Endothelial cell of umbilical vein (primary cell): Measurements from ENCODE around the gene CORO6. TPM values are rescaled to one million over a fixed set of nuclear protein-coding genes. Genes with fewer than 3 reads are reported as not detected.

ENCODE experiments used
- BruUV-seq: library from RNA; stranded (reverse); fragments of 400-500 nt; replicated peaks from 2 replicates; lab custom pipeline; 2021; lab: Mats Ljungman, UMichigan
- CTCF ChIA-PET: fragments of 300-600, 350-600 bp; sonication (Branson Sonifier 250); formaldehyde crosslinking; loops from one replicate; lab custom pipeline; 2021; ENCODE audit warnings: antibody characterized with exemption, inconsistent platforms; lab: Charles Lee
- POLR2A ChIA-PET: fragments of 300-600, 350-600 bp; sonication (Branson Sonifier 250); formaldehyde crosslinking; loops from one replicate; lab custom pipeline; 2021; ENCODE audit warnings: antibody characterized with exemption, inconsistent platforms; lab: Charles Lee
- DNase-seq: peaks from one replicate; pipeline ENCODE4 v3.0.0-alpha.2; 2011; ENCODE audit warnings: low read depth, low spot score
- FAIRE-seq: peaks from 2 replicates; lab custom pipeline; 2011; peaks lifted over from hg19 to GRCh38; lab: Jason Lieb, UNC
- H2AFZ ChIP-seq: 2 replicates; pipeline ENCODE4 v1.6.0; 2012; ENCODE audit warnings: low read depth, low read length, control low read depth, inconsistent platforms
- H3K27ac ChIP-seq: 2 replicates; pipeline ENCODE4 v1.5.1; 2011; ENCODE audit warnings: low read depth, mild to moderate bottlenecking, control low read depth, low read length, moderate library complexity; ENCODE audit not compliant: insufficient read depth
- H3K27me3 ChIP-seq, 2 experiments: 2 replicates each; pipeline versions ENCODE4 v1.6.0 to v1.6.1; 2011; ENCODE audit warnings: low read length in 2 of 2, mixed read lengths in 1 of 2; ENCODE audit not compliant: control insufficient read depth in 2 of 2, insufficient read depth in 2 of 2
- H3K36me3 ChIP-seq, 2 experiments: 2 replicates in 1 of 2; 3 replicates in 1 of 2; pipeline ENCODE4 v1.5.1; 2011; ENCODE audit warnings: low read length in 2 of 2, mild to moderate bottlenecking in 1 of 2, moderate library complexity in 1 of 2; ENCODE audit not compliant: control insufficient read depth in 2 of 2, insufficient read depth in 2 of 2; ENCODE audit errors: extremely low read depth in 1 of 2
- H3K4me1 ChIP-seq: 3 replicates; pipeline ENCODE4 v1.5.1; 2011; ENCODE audit warnings: mild to moderate bottlenecking, low read length; ENCODE audit not compliant: control insufficient read depth, insufficient read depth; ENCODE audit errors: extremely low read depth
- H3K4me2 ChIP-seq: 2 replicates; pipeline ENCODE4 v1.6.1; 2011; ENCODE audit warnings: low read length, control low read depth, mixed read lengths; ENCODE audit not compliant: insufficient read depth
- H3K4me3 ChIP-seq, 3 experiments: fragments of 200-600 bp in 1 of 3; sonication (generic), shearing (Covaris generic) in 1 of 3; replicated peaks in 1 of 3; 2 replicates each; pipeline ENCODE4 v1.5.1; 2011 to 2016; ENCODE audit warnings: control low read depth in 3 of 3, low read length in 3 of 3, mild to moderate bottlenecking in 2 of 3, inconsistent platforms in 1 of 3, low read depth in 1 of 3, moderate library complexity in 1 of 3; ENCODE audit not compliant: insufficient read depth in 1 of 3
- H3K79me2 ChIP-seq: 2 replicates; pipeline ENCODE4 v1.6.0; 2012; ENCODE audit warnings: low read length, inconsistent platforms; ENCODE audit not compliant: control insufficient read depth, insufficient read depth
- H3K9ac ChIP-seq: replicated peaks from 2 replicates; pipeline ENCODE3; 2011; ENCODE audit warnings: low read length, control low read depth; ENCODE audit not compliant: insufficient read depth; ENCODE audit errors: extremely low read depth
- H3K9me1 ChIP-seq: replicated peaks from 3 replicates; pipeline ENCODE4 v1.6.0; 2011; ENCODE audit warnings: mild to moderate bottlenecking, low read length; ENCODE audit not compliant: control insufficient read depth, insufficient read depth; ENCODE audit errors: extremely low read depth
- H3K9me3 ChIP-seq: replicated peaks from 2 replicates; pipeline ENCODE4 v1.5.1; 2012; ENCODE audit warnings: low read length, inconsistent platforms; ENCODE audit not compliant: control insufficient read depth, insufficient read depth
- H4K20me1 ChIP-seq: replicated peaks from 2 replicates; pipeline ENCODE3; 2011; ENCODE audit warnings: mild to moderate bottlenecking, low read length; ENCODE audit not compliant: control insufficient read depth, insufficient read depth; ENCODE audit errors: extremely low read depth
- FOS ChIP-seq: IDR thresholded peaks from 2 replicates; pipeline ENCODE4 v1.6.1; 2011; ENCODE audit warnings: mild to moderate bottlenecking, low read length, moderate library complexity, borderline replicate concordance; ENCODE audit not compliant: insufficient read depth
- GATA2 ChIP-seq: IDR thresholded peaks from 2 replicates; pipeline ENCODE4 v1.7.0; 2011; ENCODE audit warnings: low read depth, mild to moderate bottlenecking, moderate library complexity, mixed read lengths, low read length; ENCODE audit not compliant: insufficient read length, insufficient read depth
- JUN ChIP-seq: IDR thresholded peaks from 2 replicates; pipeline ENCODE4 v1.6.1; 2011; ENCODE audit warnings: borderline replicate concordance, low read depth; ENCODE audit not compliant: insufficient read length, insufficient read depth
- MYC ChIP-seq: IDR thresholded peaks from one replicate; pipeline ENCODE4 v1.6.1; 2011; ENCODE audit warnings: mild to moderate bottlenecking, low read depth, low read length
- POLR2A ChIP-seq: IDR thresholded peaks from 2 replicates; pipeline ENCODE4 v1.6.1; 2012; ENCODE audit warnings: low read depth, mild to moderate bottlenecking, control low read depth, low read length
- POLR2AphosphoS5 ChIP-seq: IDR thresholded peaks from 2 replicates; pipeline ENCODE4 v1.6.1; 2012; ENCODE audit warnings: low read depth, mild to moderate bottlenecking, control low read depth, low read length, moderate library complexity; ENCODE audit not compliant: insufficient read depth
- dilution Hi-C: fragments of 300-500 bp; cut with MboI; formaldehyde crosslinking; loops from one replicate; pipeline ENCODE4 v1.15.0; 2019; ENCODE audit warnings: low sequenced_read_pairs; ENCODE audit not compliant: extremely low pct_ligation_motif_present
- intact Hi-C: fragments of 100-400 bp; cut with micrococcal nuclease; formaldehyde crosslinking; loops from one replicate; pipeline ENCODE4 v1.10.0; 2022
- polyA plus RNA-seq, 4 experiments: library from polyadenylated mRNA; depleted of rRNA in 3 of 4; stranded (reverse) in 3 of 4; unstranded in 1 of 4; fragments of >200 nt; gene quantifications; 2 replicates each; pipeline versions ENCODE4 v1.2.1 to v1.2.3, GENCODE V29; 2011 to 2012; ENCODE audit warnings: missing spikeins in 1 of 4
- total RNA-seq: library from RNA; stranded (reverse); gene quantifications from 2 replicates; pipeline ENCODE4 v1.2.3, GENCODE V29; 2021
- TF ChIP-seq, protein P1 (sequence below): IDR thresholded peaks from 2 replicates; pipeline ENCODE4 v1.6.1; 2011; ENCODE audit not compliant: insufficient read depth, insufficient read length
- TF ChIP-seq, protein P2 (sequence below), 2 donors: IDR thresholded peaks; 1 replicate in 1 of 2; 2 replicates in 1 of 2; pipeline ENCODE4 v1.5.1; 2011; ENCODE audit warnings: low read length in 2 of 2, mild to moderate bottlenecking in 2 of 2, moderate library complexity in 2 of 2, control low read depth in 1 of 2, inconsistent platforms in 1 of 2, low read depth in 1 of 2; ENCODE audit not compliant: insufficient read depth in 1 of 2; ENCODE audit errors: extremely low read depth in 1 of 2

The CORO6 gene
- total and polyA plus RNA-seq, 2 donors (not counting 3 experiments of a cell fraction or from before 2014, with no cell fraction given): 10.7 to 14.7 TPM

DNA sequence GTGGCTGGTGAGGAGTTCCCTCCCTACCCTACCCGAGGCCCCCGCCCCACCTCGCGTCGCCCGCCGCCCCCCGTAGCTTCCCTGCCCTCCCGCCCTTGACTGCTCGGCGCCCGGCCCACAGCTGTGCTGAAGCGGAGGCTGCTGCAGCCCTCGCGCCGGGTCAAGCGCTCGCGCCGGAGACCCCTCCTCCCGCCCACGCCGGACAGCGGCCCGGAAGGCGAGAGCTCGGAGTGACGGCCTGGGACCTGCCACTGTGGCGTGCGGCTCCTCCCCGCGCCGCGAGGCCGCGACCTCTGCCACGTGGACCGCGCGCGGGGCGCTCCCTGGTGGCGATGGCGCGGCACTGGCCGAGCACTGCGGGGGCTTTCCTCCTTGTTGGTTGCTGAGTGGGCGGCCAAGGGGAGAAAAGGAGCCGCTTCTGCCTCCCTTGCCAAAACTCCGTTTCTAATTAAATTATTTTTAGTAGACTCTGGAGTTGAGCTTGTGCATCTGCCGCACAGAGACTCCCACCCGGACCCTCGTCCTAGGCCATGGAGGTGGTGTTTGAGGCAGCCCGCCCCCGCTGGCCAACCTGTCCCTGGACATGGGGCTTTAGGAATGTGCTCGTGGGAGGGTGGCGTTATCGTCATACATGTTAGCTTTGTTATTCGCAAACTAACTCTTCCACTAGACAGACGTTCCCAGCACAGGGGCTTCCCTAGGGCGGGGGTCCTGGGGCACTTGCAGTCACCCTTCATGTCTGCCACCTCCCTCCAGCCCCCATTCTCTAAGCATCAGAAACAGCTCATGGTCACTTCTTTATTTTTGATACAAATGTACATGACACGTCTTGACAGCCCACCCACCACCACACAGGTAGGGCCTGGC is 49.8 kb downstream of the CORO6 start:
- POLR2A ChIA-PET: no interaction called here
- Histone ChIP-seq H3K4me2 (no peak overlapping the region), H4K20me1 (no peaks in the 10 kb centered on the region), H3K4me1 (peaks cover 12% of the 10 kb centered on the region), H2AFZ (no peak overlapping the region), H3K27ac (no peak overlapping the region), H3K27me3 (no peaks in the 10 kb centered on the region), H3K9ac (no peak overlapping the region), H3K79me2 (no peaks in the 10 kb centered on the region), H3K4me3 (peak overlapping the region in 1 of 3 experiments; percentile 19), H3K36me3 (peaks cover 5 to 43% of the 10 kb centered on the region in 2 experiments), H3K9me3 (no peaks in the 10 kb centered on the region), H3K9me1 (no peaks in the 10 kb centered on the region)
- DNase-seq: peak; percentile 53
- intact Hi-C loops: loop anchor here (1.0 kb wide), 1 partner anchor 203 kb away; no protein-coding TSS in a partner anchor
- TF ChIP-seq JUN (no peak), GATA2 (no peak), MYC (peak; percentile 87), POLR2AphosphoS5 (peak; percentile 87), FOS (no peak), POLR2A (no peak)
- TF ChIP-seq, protein P1, sequence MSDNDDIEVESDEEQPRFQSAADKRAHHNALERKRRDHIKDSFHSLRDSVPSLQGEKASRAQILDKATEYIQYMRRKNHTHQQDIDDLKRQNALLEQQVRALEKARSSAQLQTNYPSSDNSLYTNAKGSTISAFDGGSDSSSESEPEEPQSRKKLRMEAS: peak; percentile 83
- TF ChIP-seq, protein P2, sequence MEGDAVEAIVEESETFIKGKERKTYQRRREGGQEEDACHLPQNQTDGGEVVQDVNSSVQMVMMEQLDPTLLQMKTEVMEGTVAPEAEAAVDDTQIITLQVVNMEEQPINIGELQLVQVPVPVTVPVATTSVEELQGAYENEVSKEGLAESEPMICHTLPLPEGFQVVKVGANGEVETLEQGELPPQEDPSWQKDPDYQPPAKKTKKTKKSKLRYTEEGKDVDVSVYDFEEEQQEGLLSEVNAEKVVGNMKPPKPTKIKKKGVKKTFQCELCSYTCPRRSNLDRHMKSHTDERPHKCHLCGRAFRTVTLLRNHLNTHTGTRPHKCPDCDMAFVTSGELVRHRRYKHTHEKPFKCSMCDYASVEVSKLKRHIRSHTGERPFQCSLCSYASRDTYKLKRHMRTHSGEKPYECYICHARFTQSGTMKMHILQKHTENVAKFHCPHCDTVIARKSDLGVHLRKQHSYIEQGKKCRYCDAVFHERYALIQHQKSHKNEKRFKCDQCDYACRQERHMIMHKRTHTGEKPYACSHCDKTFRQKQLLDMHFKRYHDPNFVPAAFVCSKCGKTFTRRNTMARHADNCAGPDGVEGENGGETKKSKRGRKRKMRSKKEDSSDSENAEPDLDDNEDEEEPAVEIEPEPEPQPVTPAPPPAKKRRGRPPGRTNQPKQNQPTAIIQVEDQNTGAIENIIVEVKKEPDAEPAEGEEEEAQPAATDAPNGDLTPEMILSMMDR (IDR thresholded peaks at IDR 0.05; ENCODE audit: extremely low read depth in 1 of 2, insufficient read depth in 1 of 2, low read depth in 1 of 2, low read length in 2 of 2): peak; percentile 85 to 86
- peak; percentile 67 for FAIRE-seq
- dilution Hi-C loops: no loop called here
- CTCF ChIA-PET: interaction anchor here (0.6 to 8.8 kb wide), 13 partner anchors 9 to 449 kb away, joined by 3 to 105 read pairs (median 5); partner anchors contain the start of gene ANKRD13B
- no TSS peak for BruUV-seq
